HG03460 (cell line): ENCODE data around the gene CAMK2G.

Experiments
- ATAC-seq: cut with Tn5 transposase; IDR thresholded peaks from one replicate; pipeline ENCODE4 v1.9.1; 2021; ENCODE audit not compliant: unreplicated experiment

The CAMK2G gene

DNA sequence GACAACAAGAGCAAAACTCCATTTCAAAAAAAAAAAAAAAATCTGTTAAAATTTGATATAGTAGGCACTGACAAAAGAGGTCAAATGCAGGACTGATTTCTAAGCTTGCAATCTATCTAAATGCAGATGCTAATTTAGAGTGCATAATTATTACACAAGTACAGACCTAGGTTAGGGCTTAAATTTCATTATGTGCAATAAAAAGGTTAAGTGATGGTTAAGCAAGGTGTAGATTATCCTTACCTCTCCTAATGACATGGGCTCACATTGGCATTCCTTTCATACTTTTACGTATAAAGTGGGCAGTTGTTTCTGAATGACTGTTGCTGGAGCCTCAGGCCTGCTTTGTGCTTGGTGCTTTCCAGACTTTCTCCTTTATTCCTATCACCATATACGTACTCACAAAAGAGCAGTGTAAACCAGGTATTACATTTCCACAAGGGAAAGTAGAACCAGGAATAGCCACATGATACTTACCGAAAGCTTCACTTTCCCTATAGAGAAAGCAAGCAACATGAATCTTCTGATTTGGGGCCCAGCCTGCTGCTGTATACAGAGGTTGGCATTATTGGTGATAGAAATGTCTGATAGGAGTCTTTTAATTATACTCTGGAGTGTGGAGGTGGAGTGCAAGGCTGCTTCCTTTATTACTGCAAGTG lies 94.7 kb downstream of the CAMK2G start:
- no peak for ATAC-seq

DNA sequence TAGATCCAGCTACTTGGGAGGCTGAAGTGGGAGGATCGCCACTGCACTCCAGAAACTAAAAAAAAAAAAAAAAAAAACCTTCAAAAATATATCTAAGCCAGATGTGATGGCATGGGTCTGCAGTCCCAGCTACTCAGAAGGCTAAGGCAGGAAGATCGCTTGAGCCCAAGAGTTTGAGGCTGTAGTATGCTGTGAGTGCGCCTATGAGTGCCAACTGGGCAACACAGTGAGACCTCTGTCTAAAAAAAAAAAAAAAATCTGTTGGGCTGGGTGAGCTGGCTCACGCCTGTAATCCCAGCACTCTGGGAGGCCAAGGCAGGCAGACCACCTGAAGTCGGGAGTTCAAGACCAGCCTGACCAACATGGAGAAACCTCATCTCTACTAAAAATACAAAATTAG lies 95.3 kb downstream of the CAMK2G start:
- ATAC-seq = no peak

DNA sequence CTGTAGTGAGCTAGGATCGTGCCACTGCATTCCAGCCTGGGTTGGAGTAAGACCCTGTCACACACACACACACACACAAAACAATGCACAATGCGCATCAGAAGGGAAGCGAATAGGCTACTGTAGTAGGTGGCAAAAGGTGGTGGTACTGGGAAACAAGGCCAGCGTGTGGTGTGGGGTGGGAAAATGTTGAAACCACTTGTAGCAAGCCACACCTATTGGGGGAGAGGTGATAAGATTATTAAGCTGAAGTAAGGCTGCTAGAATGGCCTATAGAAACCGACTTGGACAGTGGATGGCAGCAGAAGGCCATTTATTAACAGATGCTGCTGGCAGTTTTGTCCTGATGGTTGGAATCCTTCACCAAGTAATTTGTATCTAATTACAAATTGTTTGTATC lies 99.7 kb downstream of the CAMK2G start:
- no peak for ATAC-seq

DNA sequence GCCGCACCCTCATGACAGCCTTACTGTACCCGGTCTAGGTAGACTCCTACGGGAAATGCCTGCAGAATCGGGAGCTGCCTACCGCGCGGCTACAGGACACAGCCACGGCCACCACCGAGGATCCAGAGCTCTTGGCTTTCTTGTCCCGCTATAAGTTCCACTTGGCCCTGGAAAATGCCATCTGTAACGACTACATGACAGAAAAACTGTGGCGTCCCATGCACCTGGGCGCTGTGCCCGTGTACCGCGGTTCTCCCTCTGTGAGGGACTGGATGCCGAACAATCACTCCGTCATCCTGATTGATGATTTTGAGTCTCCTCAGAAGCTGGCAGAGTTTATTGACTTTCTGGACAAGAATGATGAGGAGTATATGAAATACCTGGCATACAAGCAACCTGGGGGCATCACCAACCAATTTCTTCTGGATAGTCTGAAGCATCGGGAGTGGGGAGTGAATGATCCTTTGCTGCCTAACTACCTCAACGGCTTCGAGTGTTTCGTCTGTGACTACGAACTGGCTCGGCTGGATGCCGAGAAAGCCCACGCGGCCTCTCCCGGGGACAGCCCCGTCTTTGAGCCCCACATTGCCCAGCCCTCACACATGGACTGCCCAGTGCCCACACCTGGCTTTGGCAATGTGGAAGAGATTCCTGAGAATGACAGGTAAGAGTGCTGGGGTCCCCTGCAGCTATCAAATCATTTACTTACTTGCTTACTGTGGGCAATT lies 101.0 kb downstream of the CAMK2G start:
- ATAC-seq = peak; percentile 1

DNA sequence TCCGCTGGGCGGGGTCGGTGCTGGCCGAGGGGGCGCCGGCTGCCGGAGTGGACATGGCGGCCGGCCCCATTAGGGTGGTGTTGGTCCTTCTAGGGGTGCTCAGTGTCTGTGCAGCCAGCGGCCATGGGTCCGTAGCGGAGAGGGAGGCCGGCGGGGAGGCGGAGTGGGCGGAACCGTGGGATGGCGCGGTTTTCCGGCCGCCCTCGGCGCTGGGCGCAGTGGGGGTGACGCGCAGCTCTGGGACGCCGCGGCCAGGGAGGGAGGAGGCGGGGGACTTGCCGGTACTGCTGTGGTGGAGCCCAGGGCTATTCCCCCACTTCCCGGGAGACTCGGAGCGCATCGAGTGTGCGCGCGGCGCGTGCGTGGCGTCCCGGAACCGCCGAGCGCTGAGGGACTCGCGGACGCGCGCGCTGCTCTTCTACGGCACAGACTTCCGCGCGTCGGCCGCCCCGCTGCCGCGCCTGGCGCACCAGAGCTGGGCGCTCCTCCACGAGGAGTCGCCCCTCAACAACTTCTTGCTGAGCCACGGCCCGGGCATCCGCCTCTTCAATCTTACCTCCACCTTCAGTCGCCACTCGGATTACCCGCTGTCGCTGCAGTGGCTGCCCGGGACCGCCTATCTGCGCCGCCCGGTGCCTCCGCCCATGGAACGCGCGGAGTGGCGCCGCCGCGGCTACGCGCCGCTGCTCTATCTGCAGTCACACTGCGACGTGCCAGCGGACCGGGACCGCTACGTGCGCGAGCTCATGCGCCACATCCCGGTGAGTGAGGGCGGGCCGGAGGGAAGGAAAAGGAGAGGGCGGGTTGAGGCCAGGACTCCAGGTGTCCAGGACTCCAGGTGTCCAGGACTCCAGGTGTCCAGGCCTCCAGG lies 101.8 kb downstream of the CAMK2G start:
- peak; percentile 60 for ATAC-seq

DNA sequence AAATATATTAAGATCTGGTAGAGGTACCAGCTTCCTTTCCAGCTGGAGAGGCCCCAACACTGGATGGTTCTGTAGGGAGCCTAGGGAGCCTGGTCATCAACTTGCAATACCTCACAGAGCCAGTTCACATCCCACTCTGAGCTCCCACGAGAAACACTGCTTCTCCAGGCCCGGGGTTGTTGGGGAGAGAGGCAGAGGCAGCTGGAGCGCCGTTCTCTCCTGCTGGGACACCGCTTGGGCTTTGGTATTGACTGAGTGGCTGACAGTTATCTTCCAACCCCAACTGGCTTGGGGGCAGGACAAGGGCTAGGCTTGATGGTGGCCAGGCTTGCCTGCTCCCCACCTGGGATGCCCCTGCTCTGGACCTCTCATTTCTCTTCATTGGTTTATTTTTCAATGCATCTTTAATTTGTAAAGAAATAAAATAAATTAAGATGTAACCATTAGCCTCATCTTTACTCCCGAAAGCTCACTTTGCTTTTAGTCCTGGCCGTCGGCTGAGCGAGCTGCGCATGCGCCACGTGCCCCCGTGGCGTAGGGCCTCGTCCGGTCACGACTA lies 102.6 kb downstream of the CAMK2G start:
- peak; percentile 37 for ATAC-seq

DNA sequence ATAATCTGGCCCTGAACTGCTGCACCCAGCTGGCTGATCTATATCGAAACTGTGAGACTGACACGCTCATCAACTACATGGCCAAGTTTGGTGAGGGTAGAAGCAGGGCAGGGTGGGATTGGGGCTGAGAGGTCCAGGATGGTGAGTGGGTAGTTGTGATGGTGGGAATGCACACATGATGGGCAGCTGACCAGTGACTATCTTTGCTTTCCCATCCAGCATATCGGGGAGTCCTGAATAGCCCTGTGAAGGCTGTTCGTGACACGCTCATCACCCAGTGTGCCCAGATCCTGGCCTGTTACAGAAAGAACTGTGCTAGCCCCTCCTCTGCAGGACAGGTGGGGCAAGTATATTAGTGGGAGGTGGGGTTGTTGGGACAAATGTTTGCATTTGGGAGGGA lies 105.0 kb downstream of the CAMK2G start:
- no peak for ATAC-seq

DNA sequence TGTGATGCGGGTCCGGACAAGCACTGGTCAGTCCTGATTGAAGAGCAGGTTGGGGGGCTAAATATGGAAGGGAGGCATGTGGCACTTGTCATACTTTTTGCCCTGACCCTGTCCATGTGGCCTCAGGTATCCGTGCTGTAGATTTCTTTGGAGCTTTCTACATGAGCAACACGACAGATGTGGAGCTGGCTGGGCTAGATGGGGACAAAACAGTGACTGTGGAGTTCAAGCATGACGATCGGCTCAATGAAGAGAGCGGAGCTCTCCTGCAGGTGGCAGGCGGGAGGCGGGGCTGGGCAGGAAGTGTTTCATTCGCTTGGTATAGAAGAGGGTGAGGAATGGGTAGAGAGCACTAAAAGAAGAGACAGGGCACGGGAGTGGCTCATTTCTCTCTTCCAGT lies 105.5 kb downstream of the CAMK2G start:
- ATAC-seq = no peak

DNA sequence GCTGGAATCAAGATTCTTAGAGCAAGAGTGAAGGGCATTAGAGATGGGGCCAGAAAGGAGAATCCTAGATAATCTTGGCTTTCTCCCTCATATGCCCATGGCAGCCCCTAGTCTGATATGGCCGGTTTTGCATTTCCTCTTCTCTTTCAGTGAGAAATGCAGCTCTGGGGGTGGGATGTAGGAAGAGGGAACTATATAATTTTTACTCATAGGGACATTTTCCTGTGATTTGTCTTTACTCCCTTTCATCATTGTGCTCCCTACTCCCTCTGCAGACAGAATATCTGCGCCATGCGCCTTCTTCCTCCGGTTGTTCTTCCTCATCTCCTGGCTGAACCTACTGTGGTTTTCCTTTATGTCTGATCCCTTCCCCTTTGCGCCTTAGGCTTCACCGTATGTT lies 109.3 kb downstream of the CAMK2G start:
- no peak for ATAC-seq

DNA sequence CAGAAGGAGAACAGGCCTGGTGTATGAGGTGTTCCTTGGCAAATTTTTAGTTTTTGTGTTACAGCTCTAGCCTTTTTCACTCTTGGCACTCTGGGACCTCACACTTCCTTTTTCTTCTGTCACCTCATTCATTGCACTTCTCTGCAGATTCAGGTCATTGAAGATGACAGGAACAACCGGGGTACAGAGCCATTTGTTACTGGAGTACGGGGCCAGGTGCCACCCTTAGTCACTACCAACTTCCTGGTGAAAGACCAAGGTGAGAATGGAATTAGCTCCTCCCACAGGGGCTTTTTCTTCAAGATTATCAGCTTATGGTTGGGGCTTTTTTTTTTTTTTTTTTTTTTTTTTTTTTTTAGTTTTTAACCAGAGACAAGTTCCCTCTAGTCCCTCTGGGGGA lies 111.0 kb downstream of the CAMK2G start:
- no peak for ATAC-seq

DNA sequence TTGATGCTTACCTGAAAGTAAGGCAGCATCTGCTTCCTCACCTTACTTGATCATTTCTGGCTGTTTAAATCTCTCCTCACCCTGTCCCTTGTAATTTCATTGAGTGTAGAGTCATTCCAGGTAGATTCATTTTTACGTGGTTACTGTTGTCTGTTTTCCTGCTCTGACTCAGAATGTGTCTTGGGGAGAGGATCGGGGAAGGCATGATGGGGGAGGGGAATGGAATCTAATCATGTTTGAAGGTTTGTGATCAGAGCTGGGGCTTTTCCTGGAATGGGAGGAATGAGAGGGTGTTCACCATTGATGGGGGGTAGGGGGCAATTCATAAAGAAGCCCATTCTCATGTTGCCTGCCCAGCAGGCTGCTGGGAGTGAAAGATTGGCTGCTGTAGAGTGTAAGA lies 111.4 kb downstream of the CAMK2G start:
- no peak for ATAC-seq
